Coronary artery (tissue), 2 donors: ENCODE measurements around the gene ACOX3.
A peak's percentile ranks its signal among the peaks of the same experiment; 100 is the strongest.

ENCODE experiments used
- DNase-seq: peaks from one replicate; pipeline ENCODE4 v3.0.0-alpha.2; 2017; ENCODE audit warnings: low spot score
- H3K27ac ChIP-seq, 2 donors: fragments of 200-600 bp; sonication (generic); one replicate each; pipeline ENCODE4 v1.5.1; 2016 to 2019
- H3K4me3 ChIP-seq: fragments of 200-600 bp; sonication (generic); 2 replicates; pipeline ENCODE4 v1.5.1; 2016; ENCODE audit warnings: mild to moderate bottlenecking, moderate library complexity
- TF ChIP-seq, protein P1 (sequence below): fragments of 200-600 bp; sonication (generic); IDR thresholded peaks from one replicate; pipeline ENCODE4 v1.5.1; 2019; ENCODE audit warnings: antibody characterized with exemption

ACOX3 gene

DNA sequence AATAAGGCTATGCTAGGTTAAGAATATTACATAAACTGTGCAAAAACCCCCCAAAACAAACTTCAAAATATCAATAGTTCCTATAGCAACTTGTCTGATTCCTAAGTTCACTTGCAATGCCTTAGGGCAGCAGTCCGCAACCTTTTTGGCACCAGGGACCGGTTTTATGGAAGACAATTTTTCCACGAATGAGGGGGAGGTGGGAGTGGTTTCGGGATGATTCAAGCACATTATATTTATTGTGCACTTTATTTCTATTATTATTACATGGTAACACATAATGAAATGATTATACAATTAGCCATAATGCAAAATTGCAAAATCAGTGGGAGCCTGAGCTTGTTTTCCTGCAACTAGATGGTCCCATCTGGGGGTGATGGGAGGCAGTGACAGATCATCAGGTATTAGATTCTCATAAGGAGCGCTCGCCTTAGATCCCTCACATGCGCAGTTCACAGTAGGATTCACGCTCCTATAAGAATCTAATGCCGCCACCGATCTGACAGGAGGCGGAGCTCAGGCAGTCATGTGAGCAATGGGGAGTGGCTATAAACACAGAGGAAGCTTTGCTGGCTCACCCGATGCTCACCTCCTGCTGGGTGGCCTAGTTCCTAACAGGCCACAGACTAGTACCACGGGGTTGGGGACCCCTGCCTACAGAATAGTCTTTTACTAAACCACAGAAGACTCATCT, 39.7 kb downstream of the ACOX3 start:
- TF ChIP-seq, protein P1, sequence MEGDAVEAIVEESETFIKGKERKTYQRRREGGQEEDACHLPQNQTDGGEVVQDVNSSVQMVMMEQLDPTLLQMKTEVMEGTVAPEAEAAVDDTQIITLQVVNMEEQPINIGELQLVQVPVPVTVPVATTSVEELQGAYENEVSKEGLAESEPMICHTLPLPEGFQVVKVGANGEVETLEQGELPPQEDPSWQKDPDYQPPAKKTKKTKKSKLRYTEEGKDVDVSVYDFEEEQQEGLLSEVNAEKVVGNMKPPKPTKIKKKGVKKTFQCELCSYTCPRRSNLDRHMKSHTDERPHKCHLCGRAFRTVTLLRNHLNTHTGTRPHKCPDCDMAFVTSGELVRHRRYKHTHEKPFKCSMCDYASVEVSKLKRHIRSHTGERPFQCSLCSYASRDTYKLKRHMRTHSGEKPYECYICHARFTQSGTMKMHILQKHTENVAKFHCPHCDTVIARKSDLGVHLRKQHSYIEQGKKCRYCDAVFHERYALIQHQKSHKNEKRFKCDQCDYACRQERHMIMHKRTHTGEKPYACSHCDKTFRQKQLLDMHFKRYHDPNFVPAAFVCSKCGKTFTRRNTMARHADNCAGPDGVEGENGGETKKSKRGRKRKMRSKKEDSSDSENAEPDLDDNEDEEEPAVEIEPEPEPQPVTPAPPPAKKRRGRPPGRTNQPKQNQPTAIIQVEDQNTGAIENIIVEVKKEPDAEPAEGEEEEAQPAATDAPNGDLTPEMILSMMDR: no peak
- Histone ChIP-seq H3K27ac (peak overlapping the region; percentile 54 to 94), H3K4me3 (no peak overlapping the region)
- no peak for DNase-seq

DNA sequence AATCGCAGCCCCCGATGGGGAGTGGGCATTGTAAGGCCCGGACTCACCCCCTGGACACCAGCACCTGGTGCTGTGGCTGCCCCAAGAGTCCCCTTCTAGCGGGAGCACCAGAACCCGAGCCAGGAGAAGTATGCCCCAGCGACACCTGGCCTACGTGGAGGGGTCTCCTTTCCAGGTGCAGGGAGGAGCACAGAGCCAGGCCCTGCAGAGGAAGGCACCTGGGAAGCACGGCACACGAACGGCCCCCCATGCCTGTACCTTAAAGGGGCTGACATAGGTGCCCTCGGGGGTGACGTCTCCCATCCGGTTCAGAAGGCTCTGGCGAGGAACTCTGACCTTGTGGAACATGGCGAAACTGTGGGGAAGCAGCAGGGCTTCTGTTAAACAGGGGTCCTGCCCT, 41.2 kb downstream of the ACOX3 start:
- no peak overlapping the region for H3K27ac ChIP-seq
- no peak for DNase-seq
- H3K4me3 ChIP-seq: no peak overlapping the region
- TF ChIP-seq, protein P1: no peak

DNA sequence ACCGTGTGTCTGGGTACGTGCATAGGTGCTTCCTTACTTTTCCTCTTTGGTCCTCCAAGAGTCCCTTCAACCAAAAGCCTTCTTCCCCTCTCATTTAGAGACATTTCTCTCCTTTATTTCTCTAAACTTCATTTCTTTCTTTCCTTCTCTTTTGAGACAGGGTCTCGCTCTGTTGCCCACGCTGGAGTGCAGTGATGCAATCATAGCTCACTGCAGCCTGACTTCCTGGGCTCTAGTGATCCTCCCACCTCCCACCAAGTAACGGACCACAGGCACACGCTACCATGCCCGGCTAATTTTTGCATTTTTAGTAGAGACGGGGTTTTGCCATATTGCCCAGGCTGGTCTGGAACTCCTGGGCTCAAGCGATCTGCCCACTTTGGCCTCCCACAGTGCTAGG, 42.2 kb downstream of the ACOX3 start:
- Histone ChIP-seq H3K4me3 (no peak overlapping the region), H3K27ac (no peak overlapping the region)
- DNase-seq: no peak
- TF ChIP-seq, protein P1: no peak

DNA sequence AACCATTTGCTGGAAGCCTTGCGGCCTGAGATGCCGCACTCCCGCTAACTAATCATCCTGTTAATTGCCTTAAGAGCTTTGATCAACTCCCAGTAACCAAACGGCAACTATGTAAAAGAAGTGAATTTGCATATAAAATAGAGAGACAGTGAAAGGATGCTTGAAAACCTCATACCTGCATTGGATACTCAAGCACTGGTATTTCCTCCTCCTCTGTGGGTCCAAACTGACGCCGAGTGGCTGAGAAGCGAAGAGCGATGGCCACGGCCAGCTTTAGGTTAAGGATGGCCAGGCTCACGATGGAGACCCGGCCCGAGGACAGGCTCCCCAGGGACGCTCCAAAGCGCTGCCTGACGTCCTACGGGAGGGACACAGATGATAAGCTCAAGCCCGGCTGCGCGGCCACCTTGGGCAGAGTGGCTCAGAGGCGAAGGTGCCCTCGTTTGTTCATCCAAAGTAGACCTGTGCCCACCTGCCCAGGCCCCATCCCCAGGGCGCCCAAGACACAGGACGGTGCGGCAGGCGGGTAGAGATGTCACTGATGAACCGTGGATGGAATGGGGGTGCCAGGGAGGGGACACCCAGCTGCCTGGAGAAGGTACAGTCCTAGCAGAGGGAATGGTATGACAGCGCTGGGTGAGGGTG, 43.6 kb downstream of the ACOX3 start:
- TF ChIP-seq, protein P1: no peak
- Histone ChIP-seq H3K27ac (no peak overlapping the region), H3K4me3 (no peak overlapping the region)
- peak; percentile 64 for DNase-seq

DNA sequence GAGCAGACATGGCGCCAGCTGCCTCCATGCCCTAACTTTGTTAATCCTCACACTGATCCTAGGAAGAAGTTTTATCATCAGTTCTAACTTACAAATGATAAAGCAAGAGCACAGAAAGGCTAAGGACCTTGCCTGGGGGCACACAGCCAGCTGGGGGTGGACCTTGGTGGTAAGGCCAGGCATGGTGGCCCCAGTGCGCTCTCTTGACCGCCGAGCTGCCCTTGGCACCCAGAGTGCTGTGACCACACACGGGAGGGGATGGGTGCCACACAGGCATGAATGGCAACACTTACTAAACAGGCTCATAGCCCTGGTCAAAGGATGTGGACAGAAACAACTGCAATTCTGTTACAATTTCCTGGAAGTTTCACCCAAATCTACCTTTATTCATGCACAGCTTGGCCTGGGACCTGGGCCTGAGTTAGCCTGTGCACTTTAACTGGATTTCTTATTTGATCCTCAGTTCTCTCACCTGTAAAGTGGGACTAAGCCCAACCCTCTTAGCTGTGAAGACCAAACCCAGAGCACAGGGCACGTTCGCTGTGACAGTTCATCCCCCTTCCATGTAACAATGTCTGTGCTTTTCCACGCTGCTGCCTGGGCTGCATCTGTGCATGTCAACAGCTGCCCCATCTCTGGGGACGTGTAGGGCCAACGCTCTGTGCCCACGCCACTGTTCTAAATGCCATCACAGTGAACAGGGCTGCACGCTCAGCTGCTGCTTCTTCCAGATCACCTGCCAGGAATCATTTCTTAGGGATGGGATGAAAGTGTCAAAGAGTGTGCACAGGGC, 44.8 kb downstream of the ACOX3 start:
- DNase-seq: peak; percentile 69
- Histone ChIP-seq H3K4me3 (no peak overlapping the region), H3K27ac (no peak overlapping the region)
- TF ChIP-seq, protein P1: no peak

DNA sequence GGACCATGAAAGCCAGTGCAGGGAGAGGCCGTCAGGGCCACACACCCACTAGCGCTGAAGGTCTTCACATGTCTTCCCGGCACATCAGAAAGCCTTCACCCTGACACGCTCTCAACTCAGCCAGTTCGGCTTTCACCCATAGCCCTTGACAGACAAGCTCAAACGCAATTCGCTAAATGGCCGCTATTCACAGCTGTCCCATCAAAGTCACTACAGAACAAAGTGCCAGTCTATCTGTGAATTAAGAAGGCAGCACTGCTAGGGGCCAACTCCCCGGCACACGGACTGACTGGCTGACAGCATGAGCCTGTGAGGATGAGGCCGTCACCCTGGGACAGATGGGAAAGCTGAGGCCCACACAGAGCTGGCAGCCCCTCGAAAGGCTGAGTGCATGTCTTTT, 45.7 kb downstream of the ACOX3 start:
- no peak for DNase-seq
- H3K27ac ChIP-seq: peak overlapping the region; percentile 3 to 69

More for the DNA sequence above, 45.7 kb downstream of the ACOX3 start:
- H3K4me3 ChIP-seq: no peak overlapping the region
- TF ChIP-seq, protein P1: no peak
